ENCODE data around the gene EIF1B.

- no peak for TF ChIP-seq CTCF (IDR thresholded peaks at IDR 0.05)
- no peak for TF ChIP-seq POLR2A (IDR thresholded peaks at IDR 0.05)
These were observed 9.7 kb upstream of the EIF1B start for GRCh38 chr3:40299721-40300335.
